KBM-7 (cell line): ENCODE data around the gene EID2.

Experiments
- DNase-seq: peaks from one replicate; pipeline ENCODE4 v3.0.0-alpha.2; 2015
- in situ Hi-C: fragments of 300-500 bp; cut with MboI; formaldehyde crosslinking; loops from 2 replicates; pipeline ENCODE4 v1.14.3; 2020; ENCODE audit warnings: low sequenced_read_pairs, low pct_unique_long_range_greater_than_20kb, mixed read lengths

The EID2 gene

GRCh38 chr19:39507715-39508364 lies 32.1 kb downstream of the EID2 start:
- in situ Hi-C loops, result no loop called here
- no peak for DNase-seq

GRCh38 chr19:39506944-39507714 lies 32.8 kb downstream of the EID2 start:
- in situ Hi-C loops, result no loop called here
- DNase-seq, result peak; percentile 85

GRCh38 chr19:39506598-39506943 lies 33.4 kb downstream of the EID2 start:
- in situ Hi-C loops, result no loop called here

GRCh38 chr19:39502640-39503417 lies 37.1 kb downstream of the EID2 start:
- in situ Hi-C loops, result no loop called here
- DNase-seq, result peak; percentile 80

More at GRCh38 chr19:39506598-39506943, 33.4 kb downstream of the EID2 start:
- DNase-seq, result no peak

- in situ Hi-C loops, result no loop called here
- no peak for DNase-seq
Observed at GRCh38 chr19:39501340-39501739, 38.6 kb downstream of the EID2 start.

- in situ Hi-C loops, result no loop called here
- no peak for DNase-seq
Observed at GRCh38 chr19:39500543-39500942, 39.4 kb downstream of the EID2 start.

GRCh38 chr19:39499932-39500331 lies 40.0 kb downstream of the EID2 start:
- in situ Hi-C loops, result no loop called here
- no peak for DNase-seq

- no peak for DNase-seq
- in situ Hi-C loops, result no loop called here
Observed at GRCh38 chr19:39498798-39499642, 40.9 kb downstream of the EID2 start, which contains the start of gene DLL3. TSS of gene DLL3 (plus strand) at chr19:39498947. CDS start at chr19:39498975, 28 bp downstream.

GRCh38 chr19:39497996-39498797 lies 41.8 kb downstream of the EID2 start:
- in situ Hi-C loops, result no loop called here
- peak; percentile 56 for DNase-seq

GRCh38 chr19:39497701-39497995 lies 42.3 kb downstream of the EID2 start:
- in situ Hi-C loops, result no loop called here
- DNase-seq, result no peak

- in situ Hi-C loops, result no loop called here
Observed at GRCh38 chr19:39496063-39496462, 43.9 kb downstream of the EID2 start.

GRCh38 chr19:39494661-39495060 lies 45.3 kb downstream of the EID2 start:
- DNase-seq, result no peak
- in situ Hi-C loops, result no loop called here

More at GRCh38 chr19:39496063-39496462, 43.9 kb downstream of the EID2 start:
- DNase-seq, result no peak

- in situ Hi-C loops, result no loop called here
Observed at GRCh38 chr19:39492788-39493187, 47.2 kb downstream of the EID2 start.

GRCh38 chr19:39492225-39492624 lies 47.7 kb downstream of the EID2 start:
- no peak for DNase-seq
- in situ Hi-C loops, result no loop called here

More at GRCh38 chr19:39492788-39493187, 47.2 kb downstream of the EID2 start:
- no peak for DNase-seq

GRCh38 chr19:39489756-39490155 lies 50.2 kb downstream of the EID2 start:
- no peak for DNase-seq
- in situ Hi-C loops, result no loop called here
